SU-DHL-6 (cell line): ENCODE results near the gene IRF7.

Source experiments
- CTCF ChIP-seq: fragments of 200-600 bp; sonication (generic); IDR thresholded peaks from one replicate; pipeline ENCODE4 v1.5.1; 2017; ENCODE audit warnings: antibody characterized with exemption, mild to moderate bottlenecking, low read length, moderate library complexity; ENCODE audit not compliant: insufficient read depth, poor library complexity, severe bottlenecking
- EZH2phosphoT487 ChIP-seq: fragments of 200-600 bp; sonication (generic), shearing (Covaris generic); conservative IDR thresholded peaks from 2 replicates; pipeline ENCODE4 v1.6.1; 2018; ENCODE audit warnings: mild to moderate bottlenecking, antibody characterized with exemption, low read length, moderate library complexity, mixed read lengths

GRCh38 chr11:623349-623869, 7.7 kb upstream of the IRF7 start:
- TF ChIP-seq CTCF (no peak), EZH2phosphoT487 (no peak)
